A673 (cell line): ENCODE data around the gene EPC1. TPM values are rescaled to one million over a fixed set of nuclear protein-coding genes. Genes with fewer than 3 reads are reported as not detected.

Experiments used
- BruUV-seq: library from RNA; stranded (reverse); fragments of 400-500 nt; replicated peaks from 2 replicates; lab custom pipeline; 2021; lab: Mats Ljungman, UMichigan
- CTCF ChIA-PET: fragments of 300-600 bp; sonication (Branson Sonifier 250); formaldehyde crosslinking; loops from one replicate; lab custom pipeline; 2022; ENCODE audit warnings: antibody characterized with exemption; lab: Charles Lee
- POLR2A ChIA-PET: fragments of 300-600 bp; sonication (Branson Sonifier 250); formaldehyde crosslinking; loops from one replicate; lab custom pipeline; 2022; ENCODE audit warnings: antibody characterized with exemption; ENCODE audit not compliant: low non-redundant PET; lab: Charles Lee
- DNase-seq: peaks from one replicate; pipeline ENCODE4 v3.0.0-alpha.2; 2015; ENCODE audit warnings: low spot score
- H3K27ac ChIP-seq: fragments of 200-600 bp; sonication (generic); 2 replicates; pipeline ENCODE4 v1.5.1; 2016; ENCODE audit warnings: mixed run types, low read depth, mild to moderate bottlenecking, mixed read lengths, antibody characterized with exemption, low read length; ENCODE audit not compliant: poor library complexity, severe bottlenecking
- H3K27me3 ChIP-seq: fragments of 200-600 bp; sonication (generic); replicated peaks from 2 replicates; pipeline ENCODE4 v1.6.1; 2017; ENCODE audit warnings: mixed run types, low read depth, mild to moderate bottlenecking, mixed read lengths, antibody characterized with exemption, low read length; ENCODE audit not compliant: insufficient read depth, poor library complexity
- H3K36me3 ChIP-seq: fragments of 200-600 bp; sonication (generic); 2 replicates; pipeline ENCODE4 v1.6.1; 2016; ENCODE audit warnings: mixed run types, mild to moderate bottlenecking, mixed read lengths, antibody characterized with exemption, low read length; ENCODE audit not compliant: insufficient read depth, poor library complexity, severe bottlenecking
- H3K4me1 ChIP-seq: fragments of 200-600 bp; sonication (generic); 2 replicates; pipeline ENCODE4 v1.6.1; 2017; ENCODE audit warnings: mixed run types, mild to moderate bottlenecking, mixed read lengths, antibody characterized with exemption, low read length; ENCODE audit not compliant: insufficient read depth, poor library complexity, severe bottlenecking
- H3K4me3 ChIP-seq: fragments of 200-600 bp; sonication (generic); 2 replicates; pipeline ENCODE4 v1.5.1; 2016; ENCODE audit warnings: low read depth, mixed run types, mild to moderate bottlenecking, mixed read lengths, low read length; ENCODE audit not compliant: poor library complexity, severe bottlenecking
- H3K9me3 ChIP-seq: fragments of 200-600 bp; sonication (generic); 2 replicates; pipeline ENCODE4 v1.6.1; 2016; ENCODE audit warnings: mixed run types, low read depth, mild to moderate bottlenecking, mixed read lengths, antibody characterized with exemption, low read length; ENCODE audit not compliant: poor library complexity, severe bottlenecking
- EZH2 ChIP-seq: fragments of 200-600 bp; sonication (generic); IDR thresholded peaks from 2 replicates; pipeline ENCODE4 v1.6.1; 2017; ENCODE audit warnings: borderline replicate concordance, low read depth, mild to moderate bottlenecking, mixed read lengths, antibody characterized with exemption, low read length; ENCODE audit not compliant: poor library complexity, severe bottlenecking
- intact Hi-C: fragments of 100-400 bp; cut with micrococcal nuclease; formaldehyde crosslinking; loops from one replicate; pipeline ENCODE4 v1.10.0; 2022; ENCODE audit not compliant: unreplicated experiment
- total RNA-seq: library from RNA; stranded (reverse); gene quantifications from 2 replicates; pipeline ENCODE4 v1.2.3, GENCODE V29; 2021
- TF ChIP-seq, protein P1 (sequence below): fragments of 300-800, 200-600 bp; sonication (generic); conservative IDR thresholded peaks from 2 replicates; pipeline ENCODE4 v1.5.1; 2017; ENCODE audit warnings: low read depth, mild to moderate bottlenecking, antibody characterized with exemption, low read length, moderate library complexity, mixed read lengths

Gene EPC1
- total RNA-seq, 1 experiment from 2014 or later = 75.8 TPM

DNA sequence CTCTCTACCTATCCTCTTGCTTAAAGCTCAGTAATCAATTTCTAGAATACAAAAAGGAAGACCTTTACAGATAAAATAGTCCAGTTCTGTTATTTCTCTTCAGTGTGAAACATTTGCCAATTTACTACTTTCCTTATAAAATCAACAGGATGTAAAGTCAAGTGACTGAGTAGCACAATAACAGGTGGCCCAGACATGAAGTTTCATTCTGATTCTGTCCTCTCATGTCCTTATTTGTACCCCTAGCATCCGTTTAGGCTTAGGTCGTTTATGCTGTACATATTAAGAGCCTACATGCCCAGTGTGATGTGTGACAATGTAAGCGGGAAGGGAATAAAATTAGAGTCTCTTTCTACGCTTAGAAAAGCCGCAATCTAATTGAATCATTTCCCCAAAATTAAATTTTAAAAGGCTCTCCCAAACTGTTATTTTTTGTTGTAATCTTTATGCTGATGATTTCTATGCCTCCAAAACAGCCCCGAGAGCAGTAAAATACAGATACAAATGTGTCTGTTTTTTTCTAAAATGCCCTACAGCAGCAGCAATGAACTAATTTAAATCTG lies 29.1 kb downstream of the EPC1 start:
- ChIA-PET POLR2A (no interaction called here), CTCF (no interaction called here)
- intact Hi-C loops = no loop called here
- Histone ChIP-seq H3K27ac (peak overlapping the region; percentile 39), H3K27me3 (no peaks in the 10 kb centered on the region), H3K9me3 (no peaks in the 10 kb centered on the region), H3K4me1 (peaks cover 53% of the 10 kb centered on the region), H3K4me3 (no peak overlapping the region), H3K36me3 (peaks cover 22% of the 10 kb centered on the region)
- no TSS peak for BruUV-seq
- peak; percentile 38 for DNase-seq
- TF ChIP-seq EZH2 = no peak
- TF ChIP-seq, protein P1, sequence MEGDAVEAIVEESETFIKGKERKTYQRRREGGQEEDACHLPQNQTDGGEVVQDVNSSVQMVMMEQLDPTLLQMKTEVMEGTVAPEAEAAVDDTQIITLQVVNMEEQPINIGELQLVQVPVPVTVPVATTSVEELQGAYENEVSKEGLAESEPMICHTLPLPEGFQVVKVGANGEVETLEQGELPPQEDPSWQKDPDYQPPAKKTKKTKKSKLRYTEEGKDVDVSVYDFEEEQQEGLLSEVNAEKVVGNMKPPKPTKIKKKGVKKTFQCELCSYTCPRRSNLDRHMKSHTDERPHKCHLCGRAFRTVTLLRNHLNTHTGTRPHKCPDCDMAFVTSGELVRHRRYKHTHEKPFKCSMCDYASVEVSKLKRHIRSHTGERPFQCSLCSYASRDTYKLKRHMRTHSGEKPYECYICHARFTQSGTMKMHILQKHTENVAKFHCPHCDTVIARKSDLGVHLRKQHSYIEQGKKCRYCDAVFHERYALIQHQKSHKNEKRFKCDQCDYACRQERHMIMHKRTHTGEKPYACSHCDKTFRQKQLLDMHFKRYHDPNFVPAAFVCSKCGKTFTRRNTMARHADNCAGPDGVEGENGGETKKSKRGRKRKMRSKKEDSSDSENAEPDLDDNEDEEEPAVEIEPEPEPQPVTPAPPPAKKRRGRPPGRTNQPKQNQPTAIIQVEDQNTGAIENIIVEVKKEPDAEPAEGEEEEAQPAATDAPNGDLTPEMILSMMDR = no peak

- ChIA-PET CTCF (no interaction called here), POLR2A (interaction anchor here (0.5 kb wide), 1 partner anchor 31 kb away, joined by 3 read pairs; no protein-coding TSS in a partner anchor)
- intact Hi-C loops = no loop called here
- DNase-seq = no peak
- TF ChIP-seq, protein P1 = no peak
- TF ChIP-seq EZH2 = no peak
- Histone ChIP-seq H3K4me1 (peaks cover 53% of the 10 kb centered on the region), H3K27me3 (no peaks in the 10 kb centered on the region), H3K4me3 (no peak overlapping the region), H3K27ac (no peak overlapping the region), H3K36me3 (peaks cover 24% of the 10 kb centered on the region), H3K9me3 (no peaks in the 10 kb centered on the region)
- BruUV-seq = no TSS peak
These were observed 31.5 kb downstream of the EPC1 start for GRCh38 chr10:32315424-32315823.

- H3K27ac ChIP-seq = peak overlapping the region; percentile 6
- CTCF ChIA-PET = no interaction called here
These were observed 32.4 kb downstream of the EPC1 start for GRCh38 chr10:32314588-32314987.

More at GRCh38 chr10:32314588-32314987, 32.4 kb downstream of the EPC1 start:
- H3K27me3 ChIP-seq = no peaks in the 10 kb centered on the region
- no peak for TF ChIP-seq EZH2
- TF ChIP-seq, protein P1 = no peak
- H3K4me3 ChIP-seq = no peak overlapping the region
- no peak for DNase-seq
- POLR2A ChIA-PET = interaction anchor here (0.6 kb wide), 1 partner anchor 21 kb away, joined by 3 read pairs; no protein-coding TSS in a partner anchor
- H3K36me3 ChIP-seq = peaks cover 33% of the 10 kb centered on the region
- intact Hi-C loops = no loop called here
- H3K4me1 ChIP-seq = peaks cover 53% of the 10 kb centered on the region
- H3K9me3 ChIP-seq = no peaks in the 10 kb centered on the region
- BruUV-seq = no TSS peak
